Testis (tissue), 2 donors: ENCODE results near the gene OR2T10.

Experiments used
- POLR2A ChIP-seq: fragments of 450-650 bp; IDR thresholded peaks from one replicate; pipeline ENCODE4 v1.6.1; 2017; ENCODE audit warnings: antibody characterized with exemption, mild to moderate bottlenecking, moderate library complexity
- TF ChIP-seq, protein P1 (sequence below), 3 experiments: fragments of 450-650 bp in 2 of 3; fragments of 200-600 bp in 1 of 3; sonication (generic) in 1 of 3; IDR thresholded peaks; one replicate each; pipeline ENCODE4 v1.5.1; 2016 to 2019; ENCODE audit warnings: antibody characterized with exemption in 3 of 3, mild to moderate bottlenecking in 2 of 3, moderate library complexity in 1 of 3

DNA sequence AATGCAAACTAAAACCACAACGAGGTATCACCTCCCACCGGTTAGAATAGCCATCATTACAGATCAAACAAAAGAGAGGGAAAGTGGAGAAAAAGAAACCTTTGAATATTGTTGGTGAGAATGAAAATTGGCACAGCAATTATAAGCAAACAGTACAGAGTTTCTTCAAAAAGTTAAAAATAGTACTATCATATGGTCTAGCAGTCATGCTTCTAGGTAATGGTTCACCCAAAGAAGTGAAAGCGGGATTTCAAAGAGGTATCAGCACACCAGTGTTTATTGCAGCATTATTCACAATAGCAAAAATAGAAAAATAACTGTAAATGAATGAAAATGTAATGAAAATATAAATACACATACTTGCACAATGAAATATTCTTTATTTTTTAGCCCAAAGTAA, 8.2 kb downstream of the OR2T10 start:
- TF ChIP-seq, protein P1, sequence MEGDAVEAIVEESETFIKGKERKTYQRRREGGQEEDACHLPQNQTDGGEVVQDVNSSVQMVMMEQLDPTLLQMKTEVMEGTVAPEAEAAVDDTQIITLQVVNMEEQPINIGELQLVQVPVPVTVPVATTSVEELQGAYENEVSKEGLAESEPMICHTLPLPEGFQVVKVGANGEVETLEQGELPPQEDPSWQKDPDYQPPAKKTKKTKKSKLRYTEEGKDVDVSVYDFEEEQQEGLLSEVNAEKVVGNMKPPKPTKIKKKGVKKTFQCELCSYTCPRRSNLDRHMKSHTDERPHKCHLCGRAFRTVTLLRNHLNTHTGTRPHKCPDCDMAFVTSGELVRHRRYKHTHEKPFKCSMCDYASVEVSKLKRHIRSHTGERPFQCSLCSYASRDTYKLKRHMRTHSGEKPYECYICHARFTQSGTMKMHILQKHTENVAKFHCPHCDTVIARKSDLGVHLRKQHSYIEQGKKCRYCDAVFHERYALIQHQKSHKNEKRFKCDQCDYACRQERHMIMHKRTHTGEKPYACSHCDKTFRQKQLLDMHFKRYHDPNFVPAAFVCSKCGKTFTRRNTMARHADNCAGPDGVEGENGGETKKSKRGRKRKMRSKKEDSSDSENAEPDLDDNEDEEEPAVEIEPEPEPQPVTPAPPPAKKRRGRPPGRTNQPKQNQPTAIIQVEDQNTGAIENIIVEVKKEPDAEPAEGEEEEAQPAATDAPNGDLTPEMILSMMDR (IDR thresholded peaks at IDR 0.05) = no peak
- TF ChIP-seq POLR2A = no peak
